Caco-2 (cell line): ENCODE measurements around the gene TGM1. TPM values are rescaled to one million over a fixed set of nuclear protein-coding genes. Genes with fewer than 3 reads are reported as not detected.
"Not testable (repeated sequence)": the region's sequence is repeated elsewhere in the genome, so short reads cannot be mapped to it uniquely, and the experiment has no call there.

Experiments used
- BruUV-seq: library from RNA; stranded (reverse); fragments of 400-500 nt; replicated peaks from 2 replicates; lab custom pipeline; 2021; lab: Mats Ljungman, UMichigan
- CTCF ChIA-PET: fragments of 300-600 bp; sonication (Branson Sonifier 250); formaldehyde crosslinking; loops from one replicate; lab custom pipeline; 2022; ENCODE audit warnings: antibody characterized with exemption; lab: Charles Lee
- POLR2A ChIA-PET: fragments of 300-600 bp; sonication (Branson Sonifier 250); formaldehyde crosslinking; loops from one replicate; lab custom pipeline; 2022; ENCODE audit warnings: antibody characterized with exemption; lab: Charles Lee
- DNase-seq, 2 experiments: peaks; one replicate each; pipeline versions ENCODE4 v3.0.0 to v3.0.0-alpha.2; 2020 to 2022
- H3K27me3 ChIP-seq: replicated peaks from 2 replicates; pipeline ENCODE4 v1.6.0; 2011; ENCODE audit warnings: low read length; ENCODE audit not compliant: control insufficient read depth, insufficient read depth
- H3K36me3 ChIP-seq: 2 replicates; pipeline ENCODE4 v1.5.1; 2011; ENCODE audit warnings: low read length; ENCODE audit not compliant: control insufficient read depth, insufficient read depth
- H3K4me1 ChIP-seq: fragments of 250-450 bp; sonication (Bioruptor Pico); 2 replicates; pipeline ENCODE4 v1.5.1; 2020; ENCODE audit warnings: mild to moderate bottlenecking
- H3K4me3 ChIP-seq: 2 replicates; pipeline ENCODE4 v1.5.1; 2011; ENCODE audit warnings: low read depth, mild to moderate bottlenecking, control low read depth, low read length
- H3K9me3 ChIP-seq: fragments of 250-450 bp; sonication (Bioruptor Pico); 2 replicates; pipeline ENCODE4 v1.5.1; 2020; ENCODE audit warnings: mild to moderate bottlenecking, moderate library complexity
- H3K27ac Mint-ChIP-seq: one replicate; pipeline ENCODE4 v1.8.0; 2022; ENCODE audit warnings: mixed read lengths; ENCODE audit not compliant: unreplicated experiment
- H3K27me3 Mint-ChIP-seq: one replicate; pipeline ENCODE4 v1.8.0; 2022; ENCODE audit warnings: mixed read lengths; ENCODE audit not compliant: insufficient read depth, unreplicated experiment
- H3K36me3 Mint-ChIP-seq: one replicate; pipeline ENCODE4 v1.8.0; 2022; ENCODE audit warnings: mild to moderate bottlenecking, mixed read lengths; ENCODE audit not compliant: insufficient read depth, unreplicated experiment
- H3K4me1 Mint-ChIP-seq: one replicate; pipeline ENCODE4 v1.8.0; 2022; ENCODE audit warnings: low read depth, mixed read lengths; ENCODE audit not compliant: unreplicated experiment
- H3K4me3 Mint-ChIP-seq: one replicate; pipeline ENCODE4 v1.8.0; 2022; ENCODE audit warnings: mild to moderate bottlenecking, moderate library complexity, mixed read lengths; ENCODE audit not compliant: unreplicated experiment
- H3K9me3 Mint-ChIP-seq: one replicate; pipeline ENCODE4 v1.8.0; 2022; ENCODE audit warnings: mixed read lengths; ENCODE audit not compliant: unreplicated experiment
- CTCF ChIP-seq, 2 experiments: fragments of 200-600 bp in 1 of 2; IDR thresholded peaks; 1 replicate in 1 of 2; 2 replicates in 1 of 2; pipeline versions ENCODE4 v1.5.1 to v1.8.0; 2011 to 2022; ENCODE audit warnings: antibody characterized with exemption in 1 of 2, control low read depth in 1 of 2, inconsistent platforms in 1 of 2, low read depth in 1 of 2, low read length in 1 of 2, mild to moderate bottlenecking in 1 of 2, moderate library complexity in 1 of 2; ENCODE audit not compliant: insufficient read depth in 1 of 2, severe bottlenecking in 1 of 2, unreplicated experiment in 1 of 2
- intact Hi-C: fragments of 100-400 bp; cut with micrococcal nuclease; formaldehyde crosslinking; loops from one replicate; pipeline ENCODE4 v1.10.0; 2022; ENCODE audit not compliant: unreplicated experiment
- total RNA-seq: library from RNA; stranded (reverse); gene quantifications from 2 replicates; pipeline ENCODE4 v1.2.3, GENCODE V29; 2022

The TGM1 gene
- total RNA-seq, 1 experiment from 2014 or later, result 5.9 TPM

- Histone ChIP-seq H3K27me3 (no peaks in the 10 kb centered on the region), H3K4me1 (no peaks in the 10 kb centered on the region), H3K4me3 (no peak overlapping the region), H3K9me3 (no peaks in the 10 kb centered on the region), H3K36me3 (no peaks in the 10 kb centered on the region)
- no peak for DNase-seq
- ChIA-PET CTCF (no interaction called here), POLR2A (no interaction called here)
- intact Hi-C loops, result no loop called here
- H3K4me3 Mint-ChIP-seq, result no peak overlapping the region
- no peaks in the 10 kb centered on the region for H3K9me3 Mint-ChIP-seq
- TF ChIP-seq CTCF (IDR thresholded peaks at IDR 0.05; ENCODE audit: insufficient read depth in 1 of 2, low read depth in 1 of 2, low read length in 1 of 2, severe bottlenecking in 1 of 2, unreplicated experiment in 1 of 2), result no peak
- peaks cover 39% of the 10 kb centered on the region for H3K36me3 Mint-ChIP-seq
- H3K27ac Mint-ChIP-seq, result no peak overlapping the region
- peaks cover 6% of the 10 kb centered on the region for H3K4me1 Mint-ChIP-seq
- H3K27me3 Mint-ChIP-seq, result no peaks in the 10 kb centered on the region
- no TSS peak for BruUV-seq
Observed at GRCh38 chr14:24224618-24225071, 38.3 kb downstream of the TGM1 start.

- DNase-seq, H3K27ac Mint-ChIP-seq, BruUV-seq, H3K36me3 ChIP-seq, H3K4me1 Mint-ChIP-seq, H3K4me3 ChIP-seq, H3K27me3 Mint-ChIP-seq, H3K9me3 Mint-ChIP-seq, H3K27me3 ChIP-seq, intact Hi-C loops, POLR2A ChIA-PET, H3K4me1 ChIP-seq, H3K9me3 ChIP-seq, CTCF ChIA-PET, H3K4me3 Mint-ChIP-seq: not testable (repeated sequence)
- H3K36me3 Mint-ChIP-seq, result peaks cover 39% of the 10 kb centered on the region
Observed at GRCh38 chr14:24222987-24223386, 40.0 kb downstream of the TGM1 start.

GRCh38 chr14:24219521-24219920 lies 43.5 kb downstream of the TGM1 start:
- Histone ChIP-seq H3K27me3 (no peaks in the 10 kb centered on the region), H3K36me3 (no peaks in the 10 kb centered on the region; the same call in none of the 2 replicates), H3K4me1 (peaks cover 1% of the 10 kb centered on the region; the same call in 1 of the 2 replicates), H3K9me3 (no peaks in the 10 kb centered on the region), H3K4me3 (no peak overlapping the region)
- Mint-ChIP-seq H3K36me3 (peaks cover 29% of the 10 kb centered on the region), H3K4me1 (peaks cover 7% of the 10 kb centered on the region), H3K9me3 (no peaks in the 10 kb centered on the region), H3K27ac (no peak overlapping the region), H3K27me3 (no peaks in the 10 kb centered on the region), H3K4me3 (no peak overlapping the region)
- ChIA-PET CTCF (no interaction called here), POLR2A (no interaction called here)
- no peak for DNase-seq
- no peak for TF ChIP-seq CTCF (IDR thresholded peaks at IDR 0.05; ENCODE audit: insufficient read depth in 1 of 2, low read depth in 1 of 2, low read length in 1 of 2, severe bottlenecking in 1 of 2, unreplicated experiment in 1 of 2)
- BruUV-seq, result no TSS peak
- intact Hi-C loops, result no loop called here

GRCh38 chr14:24219080-24219479 lies 43.9 kb downstream of the TGM1 start:
- H3K9me3 Mint-ChIP-seq, result no peaks in the 10 kb centered on the region
- CTCF ChIA-PET, result no interaction called here

More at GRCh38 chr14:24219080-24219479, 43.9 kb downstream of the TGM1 start:
- no peak overlapping the region for H3K4me3 ChIP-seq
- Mint-ChIP-seq H3K4me3 (no peak overlapping the region), H3K4me1 (peaks cover 11% of the 10 kb centered on the region), H3K27me3 (no peaks in the 10 kb centered on the region), H3K36me3 (peaks cover 31% of the 10 kb centered on the region), H3K27ac (no peak overlapping the region)
- intact Hi-C loops, result no loop called here
- H3K9me3 ChIP-seq, result no peaks in the 10 kb centered on the region
- H3K4me1 ChIP-seq, result peaks cover 6% of the 10 kb centered on the region
- H3K36me3 ChIP-seq, result no peaks in the 10 kb centered on the region; the same call in none of the 2 replicates
- no TSS peak for BruUV-seq
- DNase-seq, result no peak
- no peaks in the 10 kb centered on the region for H3K27me3 ChIP-seq
- POLR2A ChIA-PET, result no interaction called here
- TF ChIP-seq CTCF (IDR thresholded peaks at IDR 0.05; ENCODE audit: insufficient read depth in 1 of 2, low read depth in 1 of 2, low read length in 1 of 2, severe bottlenecking in 1 of 2, unreplicated experiment in 1 of 2), result no peak
